Duodenal mucosa (tissue), 2 donors: ENCODE measurements around the gene DCC.

Source experiments
- H3K27ac ChIP-seq: one replicate; pipeline ENCODE4 v1.7.0; 2013; ENCODE audit warnings: low read depth, low read length
- H3K27me3 ChIP-seq, 2 donors: one replicate each; pipeline ENCODE4 v1.7.0; 2013; ENCODE audit warnings: low read length in 2 of 2, control low read depth in 1 of 2; ENCODE audit not compliant: insufficient read depth in 2 of 2, control insufficient read depth in 1 of 2
- H3K36me3 ChIP-seq, 2 donors: one replicate each; pipeline ENCODE4 v1.7.0; 2013; ENCODE audit warnings: low read length in 2 of 2, control low read depth in 1 of 2; ENCODE audit not compliant: insufficient read depth in 2 of 2, control insufficient read depth in 1 of 2
- H3K4me1 ChIP-seq, 2 donors: one replicate each; pipeline ENCODE4 v1.7.0; 2013; ENCODE audit warnings: low read length in 2 of 2, control low read depth in 1 of 2; ENCODE audit not compliant: insufficient read depth in 2 of 2, control insufficient read depth in 1 of 2
- H3K4me3 ChIP-seq, 2 donors: one replicate each; pipeline ENCODE4 v1.7.0; 2013; ENCODE audit warnings: low read length in 2 of 2, low read depth in 1 of 2
- H3K9ac ChIP-seq, 2 donors: one replicate each; pipeline ENCODE4 v1.7.0; 2013; ENCODE audit warnings: low read length in 2 of 2, low read depth in 1 of 2
- H3K9me3 ChIP-seq, 2 donors: one replicate each; pipeline ENCODE4 v1.7.0; 2013; ENCODE audit warnings: low read length in 2 of 2, control low read depth in 1 of 2; ENCODE audit not compliant: control insufficient read depth in 1 of 2

The DCC gene

DNA sequence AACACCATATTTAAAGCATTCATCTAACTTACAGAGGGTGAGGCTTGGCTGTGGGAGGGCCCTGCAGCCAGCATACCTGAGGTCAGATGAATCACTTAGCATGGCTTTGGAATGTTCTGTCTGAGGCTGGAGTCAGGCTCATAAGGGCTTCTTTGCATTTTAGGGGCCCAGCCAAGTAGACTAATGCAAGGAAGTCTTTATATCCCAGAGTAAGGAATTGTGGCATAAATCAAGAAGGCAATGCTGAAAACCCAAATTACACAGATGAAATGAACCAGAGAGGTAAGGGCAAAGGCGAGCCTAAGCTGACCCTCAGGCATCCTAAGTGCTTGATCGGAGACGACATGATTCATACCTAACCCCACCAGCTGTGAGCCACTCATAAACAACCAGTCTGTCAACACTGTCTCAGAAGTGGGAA lies 383.6 kb downstream of the DCC start:
- Histone ChIP-seq H3K27me3 (no peaks in the 10 kb centered on the region), H3K9ac (no peak overlapping the region), H3K9me3 (no peaks in the 10 kb centered on the region), H3K4me3 (no peak overlapping the region), H3K27ac (no peak overlapping the region), H3K4me1 (no peaks in the 10 kb centered on the region), H3K36me3 (no peaks in the 10 kb centered on the region)

GRCh38 chr18:52730972-52731619 lies 391.1 kb downstream of the DCC start:
- Histone ChIP-seq H3K36me3 (no peaks in the 10 kb centered on the region), H3K9ac (no peak overlapping the region), H3K9me3 (no peaks in the 10 kb centered on the region), H3K4me1 (no peaks in the 10 kb centered on the region), H3K27ac (no peak overlapping the region), H3K4me3 (no peak overlapping the region), H3K27me3 (no peaks in the 10 kb centered on the region)

- Histone ChIP-seq H3K27ac (no peak overlapping the region), H3K4me3 (no peak overlapping the region), H3K27me3 (no peaks in the 10 kb centered on the region), H3K9me3 (no peaks in the 10 kb centered on the region), H3K9ac (no peak overlapping the region), H3K4me1 (no peaks in the 10 kb centered on the region), H3K36me3 (no peaks in the 10 kb centered on the region)
Measured at GRCh38 chr18:52738946-52739345, 398.9 kb downstream of the DCC start.

GRCh38 chr18:52746986-52747385 lies 407.0 kb downstream of the DCC start:
- Histone ChIP-seq H3K27me3 (no peaks in the 10 kb centered on the region), H3K4me1 (no peaks in the 10 kb centered on the region), H3K9me3 (no peaks in the 10 kb centered on the region), H3K36me3 (no peaks in the 10 kb centered on the region), H3K9ac (no peak overlapping the region), H3K27ac (no peak overlapping the region), H3K4me3 (no peak overlapping the region)

DNA sequence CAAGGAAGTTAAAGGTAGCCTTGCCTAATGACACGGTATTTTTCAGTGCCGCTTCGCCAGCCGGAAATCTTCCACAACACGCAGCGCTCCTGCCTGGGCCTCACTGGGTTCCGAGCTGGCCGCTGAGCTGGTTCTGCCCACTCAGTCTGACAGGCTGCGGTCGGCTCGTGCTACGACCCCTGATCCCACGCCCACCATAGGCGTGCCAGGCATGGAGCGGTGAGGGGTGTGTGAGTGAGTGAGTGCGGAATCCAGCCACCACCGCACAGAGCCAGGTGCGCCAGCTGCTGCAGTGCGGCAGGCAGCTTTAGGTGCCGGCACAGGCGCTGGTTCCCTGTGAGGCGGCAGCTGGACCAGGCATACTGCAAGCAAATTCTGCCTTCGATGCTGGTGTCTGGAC lies 407.9 kb downstream of the DCC start:
- Histone ChIP-seq H3K9ac (no peak overlapping the region), H3K4me1 (no peaks in the 10 kb centered on the region), H3K4me3 (no peak overlapping the region), H3K27me3 (no peaks in the 10 kb centered on the region), H3K27ac (no peak overlapping the region), H3K9me3 (no peaks in the 10 kb centered on the region), H3K36me3 (no peaks in the 10 kb centered on the region)

- no peaks in the 10 kb centered on the region for H3K36me3 ChIP-seq
Measured at GRCh38 chr18:52748343-52748742, 408.3 kb downstream of the DCC start.

GRCh38 chr18:52749542-52749941 lies 409.5 kb downstream of the DCC start:
- no peaks in the 10 kb centered on the region for H3K9me3 ChIP-seq

More at GRCh38 chr18:52748343-52748742, 408.3 kb downstream of the DCC start:
- Histone ChIP-seq H3K4me1 (no peaks in the 10 kb centered on the region), H3K27me3 (no peaks in the 10 kb centered on the region), H3K4me3 (no peak overlapping the region), H3K27ac (no peak overlapping the region), H3K9me3 (no peaks in the 10 kb centered on the region), H3K9ac (no peak overlapping the region)

GRCh38 chr18:52750995-52751394 lies 411.0 kb downstream of the DCC start:
- Histone ChIP-seq H3K36me3 (no peaks in the 10 kb centered on the region), H3K4me3 (no peak overlapping the region), H3K9ac (no peak overlapping the region), H3K4me1 (no peaks in the 10 kb centered on the region), H3K9me3 (no peaks in the 10 kb centered on the region), H3K27me3 (no peaks in the 10 kb centered on the region), H3K27ac (no peak overlapping the region)

More at GRCh38 chr18:52749542-52749941, 409.5 kb downstream of the DCC start:
- H3K9ac ChIP-seq = no peak overlapping the region
- no peak overlapping the region for H3K27ac ChIP-seq
- no peaks in the 10 kb centered on the region for H3K4me1 ChIP-seq
- H3K36me3 ChIP-seq = no peaks in the 10 kb centered on the region
- no peaks in the 10 kb centered on the region for H3K27me3 ChIP-seq
- H3K4me3 ChIP-seq = no peak overlapping the region

GRCh38 chr18:52764316-52764715 lies 424.3 kb downstream of the DCC start:
- Histone ChIP-seq H3K9me3 (no peaks in the 10 kb centered on the region), H3K27me3 (no peaks in the 10 kb centered on the region), H3K4me1 (no peaks in the 10 kb centered on the region), H3K27ac (no peak overlapping the region), H3K36me3 (no peaks in the 10 kb centered on the region), H3K4me3 (no peak overlapping the region), H3K9ac (no peak overlapping the region)

DNA sequence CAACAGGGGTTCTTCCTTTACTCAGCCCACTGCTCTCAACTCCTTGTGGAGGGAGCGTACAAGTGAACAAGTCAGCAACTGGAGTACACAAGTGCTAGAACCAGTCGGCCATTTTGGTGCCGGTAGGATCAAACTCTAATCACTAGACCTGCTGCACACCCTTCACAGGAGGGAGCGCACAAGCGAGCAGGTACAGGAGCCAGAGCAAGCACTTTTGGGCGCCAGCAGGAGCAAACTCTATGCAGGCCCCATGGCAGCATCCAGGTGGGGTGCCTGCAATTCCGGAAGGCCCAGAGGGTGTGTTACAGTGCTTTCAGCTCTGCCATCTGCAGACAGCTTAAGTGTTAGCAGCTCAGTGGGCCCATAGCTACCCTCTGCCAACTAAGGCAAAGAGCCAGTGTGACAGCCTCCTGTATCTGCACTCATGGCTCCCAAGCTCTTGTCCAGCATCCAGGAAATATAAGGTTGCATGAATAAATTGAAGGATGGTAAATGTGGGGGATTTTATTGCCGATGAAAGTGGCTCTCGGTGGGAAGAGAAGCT lies 426.1 kb downstream of the DCC start:
- no peak overlapping the region for H3K27ac ChIP-seq
- H3K9ac ChIP-seq = no peak overlapping the region
- no peaks in the 10 kb centered on the region for H3K4me1 ChIP-seq
- H3K27me3 ChIP-seq = no peaks in the 10 kb centered on the region
- H3K4me3 ChIP-seq = no peak overlapping the region
- H3K36me3 ChIP-seq = no peaks in the 10 kb centered on the region
- no peaks in the 10 kb centered on the region for H3K9me3 ChIP-seq
